Skeletal muscle tissue (tissue), 4 donors: ENCODE measurements around the gene NAALADL2. TPM values are rescaled to one million over a fixed set of nuclear protein-coding genes. Genes with fewer than 3 reads are reported as not detected.

ENCODE experiments used
- H3K27ac ChIP-seq: one replicate; pipeline ENCODE4 v1.7.0; 2013; ENCODE audit warnings: mild to moderate bottlenecking, low read depth, low read length, inconsistent platforms
- H3K27me3 ChIP-seq, 3 donors: one replicate each; pipeline ENCODE4 v1.7.0; 2013; ENCODE audit warnings: low read length in 3 of 3; ENCODE audit not compliant: control insufficient read depth in 3 of 3, insufficient read depth in 3 of 3
- H3K36me3 ChIP-seq, 3 donors: one replicate each; pipeline ENCODE4 v1.7.0; 2013; ENCODE audit warnings: low read length in 3 of 3; ENCODE audit not compliant: control insufficient read depth in 3 of 3, insufficient read depth in 3 of 3
- H3K4me1 ChIP-seq, 3 donors: one replicate each; pipeline ENCODE4 v1.7.0; 2013; ENCODE audit warnings: low read length in 3 of 3, mild to moderate bottlenecking in 3 of 3; ENCODE audit not compliant: control insufficient read depth in 3 of 3, insufficient read depth in 3 of 3
- H3K4me3 ChIP-seq, 3 donors: one replicate each; pipeline ENCODE4 v1.7.0; 2013; ENCODE audit warnings: low read length in 3 of 3
- H3K9ac ChIP-seq, 3 donors: one replicate each; pipeline ENCODE4 v1.7.0; 2013; ENCODE audit warnings: low read length in 3 of 3, mild to moderate bottlenecking in 3 of 3, moderate library complexity in 2 of 3, low read depth in 1 of 3
- H3K9me3 ChIP-seq, 3 donors: one replicate each; pipeline ENCODE4 v1.7.0; 2013; ENCODE audit warnings: low read length in 3 of 3; ENCODE audit not compliant: control insufficient read depth in 3 of 3
- total RNA-seq: library from RNA; depleted of rRNA; stranded (reverse); fragments of >200 nt; gene quantifications from one replicate; pipeline ENCODE4 v1.2.3, GENCODE V29; 2014
- donor health status: Osteomylitis.

The NAALADL2 gene
- total RNA-seq, 1 donor from 2014 or later: 17.7 TPM

DNA sequence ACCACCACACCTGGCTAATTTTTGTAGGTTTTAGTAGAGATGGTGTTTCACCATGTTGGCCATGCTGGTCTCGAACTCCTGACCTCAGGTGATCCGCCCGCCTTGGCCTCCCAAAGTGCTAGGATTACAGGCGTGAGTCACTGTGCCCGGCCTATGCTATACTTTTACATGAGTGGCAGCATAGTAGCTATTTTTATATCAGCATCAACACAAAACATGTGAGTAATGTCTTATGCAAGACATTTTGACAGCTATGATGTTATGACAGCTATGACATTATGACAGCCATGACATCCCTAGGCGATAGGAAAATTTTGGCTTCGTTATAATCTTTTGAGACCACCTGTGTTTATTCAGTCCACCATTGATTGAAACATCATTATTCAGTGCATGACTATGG is 4.1 kb upstream of the NAALADL2 start:
- Histone ChIP-seq H3K27ac (no peak overlapping the region), H3K4me3 (no peak overlapping the region), H3K36me3 (no peaks in the 10 kb centered on the region), H3K27me3 (no peaks in the 10 kb centered on the region), H3K9ac (no peak overlapping the region), H3K9me3 (peaks cover 0 to 2% (median 0%) of the 10 kb centered on the region in 3 donors), H3K4me1 (no peaks in the 10 kb centered on the region)

GRCh38 chr3:174857301-174857700 is 1.8 kb upstream of the NAALADL2 start:
- H3K9me3 ChIP-seq: no peaks in the 10 kb centered on the region
- H3K36me3 ChIP-seq: no peaks in the 10 kb centered on the region
- no peak overlapping the region for H3K27ac ChIP-seq
- no peak overlapping the region for H3K9ac ChIP-seq
- H3K27me3 ChIP-seq: no peaks in the 10 kb centered on the region
- H3K4me1 ChIP-seq: no peaks in the 10 kb centered on the region
- no peak overlapping the region for H3K4me3 ChIP-seq

GRCh38 chr3:174858353-174858752 is 781 bp upstream of the NAALADL2 start:
- Histone ChIP-seq H3K27me3 (no peaks in the 10 kb centered on the region), H3K4me1 (no peaks in the 10 kb centered on the region), H3K27ac (no peak overlapping the region), H3K36me3 (no peaks in the 10 kb centered on the region), H3K9me3 (no peaks in the 10 kb centered on the region), H3K4me3 (no peak overlapping the region), H3K9ac (no peak overlapping the region)

DNA sequence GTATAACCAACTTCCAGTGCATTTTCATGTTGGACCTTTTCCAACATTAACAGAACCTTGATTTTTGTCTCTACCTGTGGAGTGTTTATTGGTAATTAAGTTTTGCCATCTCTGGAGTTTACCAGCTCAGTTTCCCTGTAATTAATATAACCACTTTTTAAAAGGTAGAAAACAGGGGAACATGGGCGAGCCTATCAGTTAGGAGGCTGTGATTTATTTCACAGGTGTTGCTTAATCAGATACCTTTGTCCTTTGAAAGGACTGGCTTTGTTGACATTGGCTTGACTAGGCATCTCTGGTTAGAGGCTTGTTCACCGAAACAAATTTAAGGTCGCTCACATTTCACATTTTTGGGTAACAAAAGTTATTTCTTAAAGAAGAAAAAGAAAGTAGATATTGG is 622 bp downstream of the NAALADL2 start:
- Histone ChIP-seq H3K27ac (no peak overlapping the region), H3K9ac (no peak overlapping the region), H3K36me3 (no peaks in the 10 kb centered on the region), H3K9me3 (no peaks in the 10 kb centered on the region), H3K4me1 (no peaks in the 10 kb centered on the region), H3K27me3 (no peaks in the 10 kb centered on the region), H3K4me3 (no peak overlapping the region)

DNA sequence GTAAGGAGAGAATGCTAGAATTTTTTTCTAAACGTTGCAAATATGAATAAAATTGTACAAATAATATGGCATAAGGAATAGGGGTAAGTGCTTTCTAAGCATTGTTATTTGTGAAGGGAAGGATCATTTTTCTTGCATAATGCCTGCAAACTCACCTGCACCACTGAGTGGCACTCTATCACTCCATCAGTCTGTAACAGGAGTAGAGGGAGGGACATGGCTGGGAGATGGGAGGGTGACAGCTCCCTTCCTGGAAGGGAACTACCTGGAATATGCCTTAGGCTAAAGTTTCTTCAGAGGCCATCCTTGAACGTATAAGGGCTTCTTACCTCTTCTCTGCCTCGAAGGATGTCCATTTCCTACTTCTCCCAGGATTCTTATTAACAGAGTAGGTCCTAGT is 3.0 kb downstream of the NAALADL2 start:
- Histone ChIP-seq H3K4me3 (no peak overlapping the region), H3K36me3 (no peaks in the 10 kb centered on the region), H3K27ac (no peak overlapping the region), H3K9me3 (no peaks in the 10 kb centered on the region), H3K4me1 (no peaks in the 10 kb centered on the region), H3K9ac (no peak overlapping the region), H3K27me3 (no peaks in the 10 kb centered on the region)

- H3K27me3 ChIP-seq: no peaks in the 10 kb centered on the region
- H3K36me3 ChIP-seq: no peaks in the 10 kb centered on the region
- H3K27ac ChIP-seq: no peak overlapping the region
- no peak overlapping the region for H3K4me3 ChIP-seq
- no peaks in the 10 kb centered on the region for H3K4me1 ChIP-seq
- H3K9ac ChIP-seq: no peak overlapping the region
- no peaks in the 10 kb centered on the region for H3K9me3 ChIP-seq
Observed at GRCh38 chr3:174862666-174863065, 3.5 kb downstream of the NAALADL2 start.

DNA sequence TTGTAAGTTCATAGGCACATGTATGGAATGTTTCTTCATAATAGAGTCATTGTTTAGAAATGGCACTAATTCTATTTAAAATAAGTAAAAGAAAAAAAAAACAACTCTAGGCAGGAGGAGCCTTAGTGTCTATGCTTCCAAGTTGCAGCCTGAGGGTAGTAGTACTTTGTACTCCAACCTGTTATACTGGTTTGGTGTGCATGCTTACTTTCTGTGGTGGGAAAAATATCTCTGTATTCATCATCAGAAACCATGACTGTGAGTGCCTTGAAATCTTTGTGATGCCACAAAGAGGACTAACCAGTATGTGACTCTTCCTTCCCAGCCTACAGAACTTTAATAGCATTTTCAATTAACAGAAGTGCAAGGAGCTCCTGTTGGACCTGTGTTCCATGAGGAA is 4.4 kb downstream of the NAALADL2 start:
- H3K27me3 ChIP-seq: no peaks in the 10 kb centered on the region
- no peak overlapping the region for H3K9ac ChIP-seq
- H3K4me3 ChIP-seq: no peak overlapping the region
- H3K9me3 ChIP-seq: no peaks in the 10 kb centered on the region
- H3K27ac ChIP-seq: no peak overlapping the region
- no peaks in the 10 kb centered on the region for H3K36me3 ChIP-seq
- H3K4me1 ChIP-seq: no peaks in the 10 kb centered on the region

GRCh38 chr3:174869448-174869847 is 10.3 kb downstream of the NAALADL2 start:
- no peaks in the 10 kb centered on the region for H3K36me3 ChIP-seq
- no peak overlapping the region for H3K27ac ChIP-seq
- no peaks in the 10 kb centered on the region for H3K27me3 ChIP-seq
- no peak overlapping the region for H3K4me3 ChIP-seq
- no peaks in the 10 kb centered on the region for H3K4me1 ChIP-seq
- H3K9ac ChIP-seq: no peak overlapping the region
- H3K9me3 ChIP-seq: no peaks in the 10 kb centered on the region

DNA sequence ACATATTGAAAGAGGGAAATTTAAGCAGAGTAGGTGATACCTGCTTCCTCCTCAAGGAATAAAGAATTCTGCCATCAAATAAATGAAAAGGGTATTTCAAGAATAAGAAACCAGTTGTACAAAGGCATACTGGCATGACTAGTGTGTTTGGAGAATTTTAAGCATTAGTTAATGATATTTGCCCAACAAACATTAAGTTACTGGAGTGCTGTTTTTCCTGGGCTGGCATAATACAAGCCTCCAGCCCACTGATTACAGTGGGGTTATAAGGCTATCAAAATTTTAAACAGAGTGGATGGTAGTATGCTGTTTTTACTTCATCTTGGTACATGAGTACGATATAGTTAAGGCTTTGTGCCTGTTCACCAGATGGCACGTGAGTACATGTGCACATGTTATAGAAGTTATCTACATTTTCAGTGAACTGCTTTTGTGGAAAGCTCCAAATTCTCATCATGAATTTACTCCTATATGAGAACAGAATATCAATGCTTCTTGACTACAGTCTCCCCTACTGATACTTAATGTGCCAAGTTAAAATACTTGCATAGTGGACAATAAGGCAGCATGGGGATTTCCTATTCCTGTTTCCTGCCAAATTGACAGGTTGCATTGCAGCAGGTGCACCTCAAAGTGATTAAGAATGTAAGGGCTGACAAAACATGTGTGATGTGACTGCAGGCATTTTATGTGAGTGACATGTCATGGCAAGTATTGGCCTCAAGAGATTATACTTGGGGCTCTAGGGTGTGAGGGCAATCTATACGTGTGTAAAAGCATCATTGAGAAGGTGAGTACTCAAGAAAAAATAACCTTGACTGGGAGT is 14.9 kb downstream of the NAALADL2 start:
- Histone ChIP-seq H3K9ac (no peak overlapping the region), H3K36me3 (no peaks in the 10 kb centered on the region), H3K27ac (no peak overlapping the region), H3K9me3 (no peaks in the 10 kb centered on the region), H3K4me3 (no peak overlapping the region), H3K27me3 (no peaks in the 10 kb centered on the region), H3K4me1 (no peaks in the 10 kb centered on the region)

- Histone ChIP-seq H3K9ac (no peak overlapping the region), H3K36me3 (no peaks in the 10 kb centered on the region), H3K27ac (no peak overlapping the region), H3K9me3 (no peaks in the 10 kb centered on the region), H3K27me3 (no peaks in the 10 kb centered on the region), H3K4me3 (no peak overlapping the region), H3K4me1 (no peaks in the 10 kb centered on the region)
Observed at GRCh38 chr3:174882789-174883188, 23.7 kb downstream of the NAALADL2 start.
